NOMO-1 treated with dmso at 0.1 percent for 144 hours (cell line): ENCODE measurements around the gene ZSCAN12.

Source experiments
- DNase-seq: peaks from one replicate; lab custom pipeline; 2025; ENCODE audit not compliant: unreplicated experiment; lab: John Stamatoyannopoulos, UW

The ZSCAN12 gene

GRCh38 chr6:28354688-28355554, 44.6 kb downstream of the ZSCAN12 start:
- no peak for DNase-seq

GRCh38 chr6:28353981-28354676, 45.4 kb downstream of the ZSCAN12 start:
- DNase-seq, result no peak

GRCh38 chr6:28353356-28353755, 46.2 kb downstream of the ZSCAN12 start:
- DNase-seq, result no peak

DNA sequence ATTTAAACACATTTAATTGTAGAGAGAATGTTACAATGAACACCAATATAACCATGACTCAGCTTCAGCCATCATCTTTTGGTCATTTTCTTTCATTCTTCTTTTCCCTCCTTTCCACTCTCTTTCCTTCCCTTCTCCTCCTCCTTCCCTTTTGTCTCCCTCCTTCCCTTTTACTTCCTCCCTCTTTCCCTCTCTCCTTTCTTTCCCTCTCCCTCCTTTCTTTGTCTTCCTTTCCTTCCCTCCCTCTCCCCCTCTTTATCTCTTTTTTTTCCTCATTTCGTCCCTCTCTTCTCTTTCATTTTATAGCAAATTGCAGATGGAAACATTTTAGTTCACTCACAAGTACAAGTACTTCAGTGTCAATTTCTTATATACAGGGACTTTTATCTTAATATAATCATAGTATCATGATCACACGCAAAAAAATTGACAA, 48.0 kb downstream of the ZSCAN12 start:
- no peak for DNase-seq

GRCh38 chr6:28351087-28351486, 48.5 kb downstream of the ZSCAN12 start:
- no peak for DNase-seq

DNA sequence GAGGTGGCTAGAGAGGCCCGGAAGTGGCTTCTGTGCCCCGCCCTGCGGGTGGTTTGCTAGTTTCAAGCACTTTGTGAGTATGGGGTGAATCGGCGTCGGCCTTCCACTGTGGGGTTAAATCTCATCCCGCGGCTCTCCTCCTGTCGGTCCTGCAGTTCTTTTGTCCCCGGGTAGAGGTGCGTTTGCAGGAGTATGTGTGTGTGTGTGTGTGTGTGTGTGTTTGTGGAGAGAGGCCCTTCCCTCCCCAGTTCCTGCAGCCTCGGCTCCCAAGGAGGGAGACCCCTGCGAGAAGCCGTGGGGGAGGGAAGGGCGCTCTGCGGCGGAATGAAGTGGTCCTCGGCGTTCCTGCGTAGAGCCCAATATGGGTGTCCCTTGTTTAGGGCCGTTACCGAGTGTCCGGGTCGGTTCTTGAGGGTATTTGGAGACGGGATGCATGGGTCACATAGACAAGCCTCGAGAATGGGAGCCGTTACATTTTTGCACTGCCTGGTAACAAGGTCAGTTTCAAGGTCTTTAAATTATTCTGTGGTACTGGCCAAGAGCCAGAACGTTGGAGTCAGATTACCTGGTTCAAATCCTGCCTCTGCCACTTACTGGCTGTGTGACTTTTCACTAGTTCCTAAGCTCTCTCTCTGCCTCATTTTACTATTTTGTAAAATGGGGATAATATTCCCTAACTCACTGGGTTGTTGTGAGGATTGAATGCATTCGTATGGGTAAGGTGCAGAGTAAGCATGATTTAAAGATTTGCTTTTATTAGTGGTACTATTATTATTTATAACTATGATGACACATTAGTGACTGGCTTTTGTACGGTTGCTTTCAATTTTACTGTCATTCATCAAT, 49.4 kb downstream of the ZSCAN12 start, which contains the start of gene ZKSCAN3:
TSS of gene ZKSCAN3 (plus strand) at position 56 of the 846 bp plus-strand sequence. CDS start 9,640 bp downstream, outside the sequence.
- peak; percentile 74 for DNase-seq

DNA sequence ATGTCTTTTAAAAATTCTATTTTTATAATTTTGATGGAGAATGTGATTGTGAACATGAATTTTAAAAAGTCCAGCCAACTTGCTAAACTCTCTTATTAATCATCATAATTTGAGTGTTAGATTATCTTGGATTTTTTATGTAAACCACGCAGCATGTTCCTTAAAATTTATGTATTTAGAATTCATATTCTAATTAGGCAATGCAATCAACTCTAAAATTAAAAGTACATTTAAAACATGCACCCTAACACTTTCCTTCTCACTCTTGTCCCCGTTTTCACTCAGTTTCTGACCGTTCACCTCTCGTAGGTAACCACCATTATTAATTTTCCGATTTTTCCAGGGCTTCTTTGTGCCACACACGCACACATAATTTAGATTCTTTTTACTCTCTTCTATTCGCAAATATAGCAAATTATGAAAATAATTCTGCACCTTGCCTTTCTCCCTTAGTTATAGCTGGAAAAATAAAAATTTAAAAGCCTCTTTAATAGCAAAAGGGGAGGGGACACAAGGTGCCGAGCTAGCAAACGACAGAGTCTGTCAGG, 50.1 kb downstream of the ZSCAN12 start:
- DNase-seq, result no peak

DNA sequence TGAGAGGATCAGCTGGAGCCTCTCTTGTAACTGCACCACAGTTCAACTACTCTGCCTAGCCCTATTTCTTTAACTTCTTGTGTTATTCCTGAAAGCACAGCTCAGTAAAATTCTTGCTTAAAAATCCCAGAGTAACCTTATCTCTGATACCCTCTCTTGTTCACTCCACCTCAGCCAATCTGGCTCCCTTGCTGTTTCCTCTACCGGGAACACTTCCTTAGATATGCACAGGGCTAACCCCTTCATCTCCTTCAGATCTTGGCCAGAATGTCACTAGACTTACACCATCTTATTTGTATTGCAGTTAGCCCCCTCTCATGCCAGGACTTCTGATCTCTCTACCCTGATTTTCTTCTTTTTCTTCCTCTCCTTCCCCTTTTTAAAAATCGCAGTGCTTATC, 52.4 kb downstream of the ZSCAN12 start:
- DNase-seq, result no peak

- DNase-seq, result no peak
Measured at GRCh38 chr6:28345201-28345600, 54.3 kb downstream of the ZSCAN12 start.

DNA sequence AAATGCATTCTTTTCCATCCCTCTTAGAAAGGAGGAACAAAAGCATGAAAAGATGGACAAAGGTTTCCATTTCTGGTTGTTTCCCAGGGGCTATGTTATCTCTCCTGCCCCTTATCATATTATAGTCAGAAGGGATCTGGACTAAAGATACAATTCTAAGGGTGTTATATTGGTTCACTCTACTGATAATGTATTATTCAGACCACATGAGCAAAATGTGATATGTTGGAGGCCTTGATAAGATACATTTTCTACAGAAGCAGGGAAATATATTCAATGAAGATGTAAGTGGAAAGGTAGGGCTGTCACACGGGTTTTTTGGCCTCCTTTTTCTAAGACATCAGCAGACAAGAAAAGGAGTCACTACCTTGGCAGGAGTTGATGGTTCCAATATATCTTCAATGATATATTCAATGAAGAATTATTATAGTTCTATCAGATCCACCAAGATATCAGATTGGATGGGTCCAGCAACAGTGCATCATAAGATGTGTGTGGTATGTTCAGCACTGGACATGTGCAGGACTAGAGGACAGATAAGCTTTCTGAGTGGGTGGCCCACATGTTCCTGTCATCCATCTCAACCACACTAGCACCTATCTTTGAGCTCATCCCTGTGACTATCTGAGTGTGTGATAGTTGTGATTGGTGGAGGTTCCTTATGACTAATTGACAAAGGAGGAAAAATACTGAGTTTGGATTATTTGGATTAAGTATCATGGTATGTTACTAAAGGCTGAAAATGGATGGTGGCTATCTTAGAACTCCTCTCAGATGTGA, 55.5 kb downstream of the ZSCAN12 start:
- DNase-seq, result no peak

DNA sequence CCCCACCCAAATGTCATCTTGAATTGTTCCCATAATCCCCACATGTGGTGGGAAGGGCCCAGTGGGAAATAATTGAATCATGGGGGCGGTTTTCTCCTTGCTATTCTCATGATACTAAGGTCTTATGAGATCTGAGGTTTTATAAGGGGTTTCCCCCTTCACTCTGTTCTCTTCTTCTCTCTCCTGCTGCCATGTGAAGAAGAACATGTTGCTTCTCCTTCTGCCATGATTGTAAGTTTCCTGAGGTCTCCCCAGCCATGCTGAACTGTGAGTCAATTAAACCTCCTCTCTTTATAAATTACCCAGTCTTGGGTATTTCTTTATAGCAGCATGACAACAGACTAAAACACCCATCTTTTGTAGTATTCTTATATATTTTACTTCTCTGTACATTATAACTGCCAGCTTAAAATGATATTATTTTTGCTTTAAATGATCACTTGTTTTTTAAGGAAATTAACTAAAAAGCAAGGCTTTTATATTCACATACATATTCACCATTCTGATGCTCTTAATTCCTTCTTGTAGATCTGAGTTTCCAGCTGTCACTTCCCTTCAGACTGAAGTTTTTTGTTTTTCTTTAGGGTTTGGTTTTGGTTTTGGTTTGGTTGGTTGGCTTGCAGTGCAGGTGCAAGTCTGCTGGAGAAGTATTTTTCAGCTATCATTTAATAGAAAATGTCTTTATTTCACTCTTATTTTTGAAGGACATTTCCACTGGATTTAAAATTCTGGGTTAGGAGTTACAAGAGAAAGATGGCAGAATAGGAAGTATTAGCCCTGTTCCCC, 59.0 kb downstream of the ZSCAN12 start:
- no peak for DNase-seq

- DNase-seq, result no peak
Measured at GRCh38 chr6:28337121-28337520, 62.4 kb downstream of the ZSCAN12 start.

GRCh38 chr6:28336284-28337120, 63.0 kb downstream of the ZSCAN12 start:
- peak; percentile 34 for DNase-seq

DNA sequence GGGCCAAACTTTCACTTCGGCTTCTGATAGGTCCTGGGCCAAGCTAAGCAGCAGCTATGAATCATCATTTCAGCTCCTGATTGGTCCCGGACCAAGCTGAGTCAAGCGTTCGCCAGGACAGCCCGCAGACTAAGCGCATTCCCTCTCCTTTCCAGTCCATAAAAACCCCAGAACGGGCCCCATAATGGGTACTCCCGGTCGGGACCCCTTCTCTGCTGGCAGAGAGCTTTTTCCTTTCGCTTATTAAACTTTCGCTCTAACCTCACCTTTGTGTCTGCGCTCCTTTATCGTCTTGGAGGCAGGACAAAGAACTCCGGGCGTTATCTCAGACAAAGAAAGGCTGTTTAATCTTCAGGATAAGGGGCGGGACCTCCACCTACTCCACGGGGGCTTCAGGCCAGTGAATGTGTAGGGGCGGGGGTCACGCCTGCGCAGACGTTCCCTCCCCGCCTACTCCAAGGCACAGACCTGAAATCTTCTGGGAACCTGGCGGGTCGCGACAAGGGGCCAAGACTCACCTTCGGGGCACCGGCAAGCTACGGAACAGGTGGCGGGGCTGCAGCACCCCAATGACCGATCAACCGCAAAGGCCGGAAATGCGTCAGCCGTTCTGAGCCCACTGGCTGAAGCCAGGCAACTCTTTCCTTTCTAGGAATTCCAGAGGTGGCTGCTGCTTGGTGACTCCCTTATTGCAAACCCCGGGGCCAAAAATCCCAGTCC, 63.8 kb downstream of the ZSCAN12 start, which contains the start of gene ZSCAN31:
TSS of gene ZSCAN31 (minus strand) at position 585 of the 720 bp plus-strand sequence. CDS start 6,465 bp downstream, outside the sequence.
- DNase-seq, result peak; percentile 78

- DNase-seq, result no peak
Measured at GRCh38 chr6:28335040-28335563, 64.4 kb downstream of the ZSCAN12 start.

- DNase-seq, result no peak
Measured at GRCh38 chr6:28334286-28335039, 65.1 kb downstream of the ZSCAN12 start.

DNA sequence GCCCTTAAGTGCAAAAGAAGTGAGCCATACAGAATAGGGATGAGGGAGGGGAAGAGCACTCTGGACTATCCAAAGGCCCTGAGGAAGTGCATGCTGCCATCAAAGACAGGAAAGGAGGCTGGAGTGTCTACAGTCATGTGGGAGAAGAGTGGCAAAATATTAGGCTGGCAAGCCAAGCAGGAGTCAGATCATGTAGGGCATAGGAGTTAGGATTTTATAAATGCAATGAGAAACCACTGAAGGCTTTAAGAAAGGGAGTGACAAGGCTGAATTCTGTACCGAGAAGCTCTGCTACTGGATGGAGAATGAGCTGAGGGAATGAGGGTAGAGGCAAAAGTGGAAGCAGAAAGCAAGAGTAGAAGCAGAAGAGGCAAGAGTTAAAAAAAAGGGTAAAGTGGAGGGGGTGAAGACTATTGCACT, 65.9 kb downstream of the ZSCAN12 start:
- DNase-seq, result no peak
